Measurements from ENCODE around the gene EMD.

EMD gene

DNA sequence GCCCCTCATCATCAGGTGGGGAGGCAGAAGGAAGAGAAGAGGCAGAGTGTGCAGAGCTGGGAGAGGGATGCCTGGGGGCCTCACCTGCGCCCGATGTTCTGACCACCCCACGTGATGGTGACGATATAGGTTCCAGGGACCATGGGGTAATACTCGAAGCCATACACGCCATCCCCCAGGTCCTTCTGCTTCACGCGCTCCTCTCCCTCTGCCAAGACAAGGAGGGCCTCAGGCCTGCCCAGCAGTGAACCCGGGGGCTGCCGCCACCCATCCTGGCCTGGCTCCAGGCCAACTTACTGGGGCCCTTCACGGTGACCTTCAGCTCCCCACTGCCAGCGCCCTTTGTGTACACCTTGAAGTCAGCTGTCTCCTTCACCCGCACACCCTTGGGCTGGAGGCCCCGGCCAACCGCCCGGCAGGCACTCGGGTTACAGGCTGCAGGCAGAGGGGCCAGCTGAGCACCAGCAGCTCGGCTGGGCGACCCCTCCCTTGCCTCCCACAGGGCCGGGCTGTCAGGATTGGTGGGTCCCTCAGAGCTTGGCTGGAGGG lies 14.0 kb upstream of the EMD start:
- no peak overlapping the region for H3K27ac ChIP-seq
- peaks cover 67% of the 10 kb centered on the region for H3K36me3 ChIP-seq (replicated peaks)
- in situ Hi-C loops (cut with HindIII; ENCODE audit: low pct_ligation_motif_present, low sequenced_read_pairs): no loop called here
- TF ChIP-seq CTCF (IDR thresholded peaks at IDR 0.05; ENCODE audit: low read depth, low read length, missing control alignments): no peak
- H3K27me3 ChIP-seq (replicated peaks): no peaks in the 10 kb centered on the region
- no peak for DNase-seq
- H3K4me3 ChIP-seq (ENCODE audit: low read depth, low read length): no peak overlapping the region

DNA sequence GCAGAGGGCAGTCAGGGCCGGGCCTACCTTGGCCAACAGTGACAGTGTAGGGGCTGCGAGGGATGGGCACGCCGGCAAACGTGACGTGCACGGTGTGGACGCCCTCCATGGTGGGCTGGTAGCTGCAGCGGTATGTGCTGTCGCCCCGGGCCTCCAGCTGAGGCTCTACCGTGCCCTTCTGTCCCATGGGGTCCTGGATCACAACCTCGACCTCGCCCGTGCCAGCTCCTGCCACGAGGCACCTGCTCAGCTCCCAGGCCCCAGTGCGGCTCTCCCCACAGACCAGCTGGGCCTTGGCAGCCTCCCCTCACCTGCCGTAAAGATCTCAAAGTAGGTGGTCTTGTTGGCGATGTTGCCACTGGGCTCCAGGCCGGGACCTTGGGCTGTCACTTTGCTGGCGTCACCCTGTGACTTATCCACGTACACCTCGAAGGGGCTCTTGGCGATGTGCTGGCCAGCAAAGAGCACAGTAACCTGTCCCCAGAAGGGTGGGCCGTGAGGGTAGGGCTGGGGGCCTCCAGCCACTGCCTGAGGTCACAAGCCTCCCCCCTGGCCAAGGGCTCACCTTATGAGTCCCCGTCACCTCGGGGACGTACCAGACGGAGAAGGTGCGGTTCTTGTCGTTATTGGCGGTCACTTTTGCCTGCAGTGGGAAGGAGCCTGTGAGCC lies 13.0 kb upstream of the EMD start:
- no peak for TF ChIP-seq CTCF (IDR thresholded peaks at IDR 0.05; ENCODE audit: low read depth, low read length, missing control alignments)
- no peak for DNase-seq
- H3K27ac ChIP-seq: no peak overlapping the region
- peaks cover 68% of the 10 kb centered on the region for H3K36me3 ChIP-seq (replicated peaks)
- H3K4me3 ChIP-seq (ENCODE audit: low read depth, low read length): no peak overlapping the region
- no peaks in the 10 kb centered on the region for H3K27me3 ChIP-seq (replicated peaks)
- in situ Hi-C loops (cut with HindIII; ENCODE audit: low pct_ligation_motif_present, low sequenced_read_pairs): no loop called here

GRCh38 chrX:154366666-154367055 lies 12.4 kb upstream of the EMD start:
- in situ Hi-C loops (cut with HindIII; ENCODE audit: low pct_ligation_motif_present, low sequenced_read_pairs): no loop called here
- Histone ChIP-seq H3K4me3 (ENCODE audit: low read depth, low read length) (no peak overlapping the region), H3K27ac (no peak overlapping the region), H3K27me3 (replicated peaks) (no peaks in the 10 kb centered on the region), H3K36me3 (replicated peaks) (peaks cover 65% of the 10 kb centered on the region)
- TF ChIP-seq CTCF (IDR thresholded peaks at IDR 0.05; ENCODE audit: low read depth, low read length, missing control alignments): no peak
- DNase-seq: no peak

GRCh38 chrX:154367474-154368308 lies 11.4 kb upstream of the EMD start:
- Histone ChIP-seq H3K4me3 (ENCODE audit: low read depth, low read length) (peak overlapping the region; percentile 95), H3K27me3 (replicated peaks) (no peaks in the 10 kb centered on the region), H3K36me3 (replicated peaks) (peaks cover 54% of the 10 kb centered on the region), H3K27ac (peak overlapping the region; percentile 99)
- no peak for DNase-seq
- in situ Hi-C loops (cut with HindIII; ENCODE audit: low pct_ligation_motif_present, low sequenced_read_pairs): no loop called here
- TF ChIP-seq CTCF (IDR thresholded peaks at IDR 0.05; ENCODE audit: low read depth, low read length, missing control alignments): no peak

DNA sequence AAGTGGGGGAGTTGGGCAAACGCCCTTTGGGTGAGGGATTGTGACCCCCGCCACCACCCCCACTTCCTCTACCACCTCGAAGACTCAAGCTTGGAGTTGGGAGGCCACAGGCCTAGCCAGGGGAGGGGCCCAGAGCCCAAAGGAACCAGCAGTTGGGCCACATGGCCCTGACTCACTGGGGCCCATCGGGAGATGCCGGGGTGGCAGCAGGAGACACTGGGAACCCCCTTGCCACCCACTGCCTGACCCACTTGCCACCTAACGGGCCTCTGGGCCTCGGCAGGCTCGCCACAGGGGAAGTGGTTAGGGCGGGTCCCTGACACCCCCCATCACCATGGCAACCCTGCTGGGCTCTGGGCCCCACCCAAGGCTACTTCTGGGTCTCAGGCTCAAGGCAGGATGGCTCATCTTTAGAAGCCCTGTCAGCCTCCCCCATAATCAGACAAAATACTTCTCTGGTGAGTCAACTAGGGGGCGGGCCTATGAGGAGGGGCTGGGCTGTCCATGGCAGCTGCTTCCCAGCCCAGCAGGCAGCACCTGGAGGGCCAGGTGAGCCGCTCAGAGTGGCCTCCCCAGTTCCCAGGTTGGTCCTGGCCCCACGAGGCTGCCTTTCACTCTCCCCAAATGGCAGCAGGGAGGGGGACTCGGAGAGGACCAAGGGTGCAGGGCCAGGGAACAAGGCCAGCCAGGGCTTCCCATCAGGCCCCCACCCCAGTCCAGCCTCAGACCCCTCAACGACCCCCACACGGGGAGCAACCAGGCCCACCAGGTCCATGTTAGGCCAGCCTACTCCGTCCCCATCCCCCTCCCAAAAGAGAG lies 10.3 kb upstream of the EMD start:
- peak overlapping the region; percentile 95 for H3K4me3 ChIP-seq (ENCODE audit: low read depth, low read length)

More for the DNA sequence above, 10.3 kb upstream of the EMD start:
- no peak for TF ChIP-seq CTCF (IDR thresholded peaks at IDR 0.05; ENCODE audit: low read depth, low read length, missing control alignments)
- H3K27me3 ChIP-seq (replicated peaks): no peaks in the 10 kb centered on the region
- peak; percentile 89 for DNase-seq
- H3K27ac ChIP-seq: peak overlapping the region; percentile 99
- H3K36me3 ChIP-seq (replicated peaks): peaks cover 47% of the 10 kb centered on the region
- in situ Hi-C loops (cut with HindIII; ENCODE audit: low pct_ligation_motif_present, low sequenced_read_pairs): no loop called here

Measured in brain microvascular endothelial cell (primary cell).